ENCODE measurements around the gene PIEZO2. TPM values are rescaled to one million over a fixed set of nuclear protein-coding genes. Genes with fewer than 3 reads are reported as not detected.

The PIEZO2 gene
- polyA plus RNA-seq, 1 donor (not counting 4 experiments of a cell fraction or from before 2014, with no cell fraction given) = not detected

- Histone ChIP-seq H4K20me1 (ENCODE audit: control insufficient read depth, extremely low read depth, insufficient read depth, low read length) (no peaks in the 10 kb centered on the region), H3K9me3 (ENCODE audit: control insufficient read depth, low read depth, low read length) (no peaks in the 10 kb centered on the region), H3K36me3 (ENCODE audit: control insufficient read depth in 2 of 2, extremely low read depth in 1 of 2, insufficient read depth in 2 of 2, low read length in 2 of 2) (no peaks in the 10 kb centered on the region), H3K9me1 (ENCODE audit: control insufficient read depth, extremely low read depth, insufficient read depth, low read length) (no peaks in the 10 kb centered on the region), H3K27me3 (ENCODE audit: control insufficient read depth, extremely low read depth, insufficient read depth, low read length) (no peaks in the 10 kb centered on the region), H3K27ac (ENCODE audit: control insufficient read depth, insufficient read depth, low read length) (no peak overlapping the region), H2AFZ (ENCODE audit: control insufficient read depth, low read length) (no peak overlapping the region), H3K79me2 (ENCODE audit: control insufficient read depth, insufficient read depth, low read length) (no peaks in the 10 kb centered on the region), H3K4me3 (ENCODE audit: control insufficient read depth in 2 of 3, extremely low read depth in 1 of 3, insufficient read depth in 2 of 3, low read depth in 1 of 3, low read length in 3 of 3) (no peak overlapping the region), H3K4me2 (ENCODE audit: control insufficient read depth, extremely low read depth, insufficient read depth, low read depth, low read length) (no peak overlapping the region), H3K9ac (ENCODE audit: control insufficient read depth, extremely low read depth, insufficient read depth, low read length) (no peak overlapping the region), H3K4me1 (ENCODE audit: control insufficient read depth, extremely low read depth, insufficient read depth, low read length) (no peaks in the 10 kb centered on the region)
- FAIRE-seq = no peak
- TF ChIP-seq EZH2 (IDR thresholded peaks at IDR 0.05; ENCODE audit: low read length) = no peak
- TF ChIP-seq CTCF (optimal IDR thresholded peaks at IDR 0.05 in 1 of 3, IDR thresholded peaks at IDR 0.05 in 1 of 3, conservative IDR thresholded peaks at IDR 0.05 in 1 of 3; ENCODE audit: extremely low read depth in 1 of 3, insufficient read depth in 2 of 3, low read length in 3 of 3) = no peak
- dilution Hi-C loops (cut with MboI; ENCODE audit: extremely low pct_ligation_motif_present, low sequenced_read_pairs) = no loop called here
- DNase-seq (ENCODE audit: low read depth, low spot score) = no peak
Observed at GRCh38 chr18:11119550-11119949, 29.8 kb downstream of the PIEZO2 start.

DNA sequence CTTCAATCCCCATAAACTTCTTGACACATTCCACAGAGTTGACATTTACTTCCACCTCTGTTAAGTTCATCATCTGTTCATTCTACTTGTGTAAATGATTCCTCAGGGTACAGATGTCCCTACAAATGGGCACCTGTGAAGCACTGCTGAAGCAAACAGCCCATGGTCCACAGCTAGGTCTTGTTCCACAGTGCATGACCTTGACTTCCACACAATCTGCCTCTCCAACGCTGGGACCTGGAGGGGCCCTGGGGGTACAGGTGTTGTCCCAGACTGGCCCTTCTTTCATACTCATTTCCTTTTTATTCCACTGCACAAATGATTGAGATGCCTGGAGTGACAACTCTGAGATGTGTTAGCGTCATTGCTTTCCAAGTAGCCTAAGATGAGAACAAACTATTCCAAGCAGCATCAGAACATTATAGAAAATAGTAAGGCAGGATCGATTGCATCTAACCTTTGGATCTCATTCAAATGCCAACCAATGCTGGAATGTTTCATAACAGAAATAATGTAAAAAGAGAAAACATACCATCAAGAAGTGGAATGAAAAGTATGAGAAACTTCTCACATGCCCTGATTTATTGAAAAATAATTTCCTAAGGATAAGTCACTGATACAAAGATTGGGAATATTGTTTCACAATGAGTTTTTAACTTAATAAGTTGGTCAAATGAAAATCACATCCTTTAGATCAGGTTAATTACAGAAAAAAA, 31.2 kb downstream of the PIEZO2 start:
- no peak overlapping the region for H3K27ac ChIP-seq (ENCODE audit: control insufficient read depth, insufficient read depth, low read length)
- no peaks in the 10 kb centered on the region for H3K4me1 ChIP-seq (ENCODE audit: control insufficient read depth, extremely low read depth, insufficient read depth, low read length)
- no peaks in the 10 kb centered on the region for H3K27me3 ChIP-seq (ENCODE audit: control insufficient read depth, extremely low read depth, insufficient read depth, low read length)
- TF ChIP-seq CTCF (optimal IDR thresholded peaks at IDR 0.05 in 1 of 3, IDR thresholded peaks at IDR 0.05 in 1 of 3, conservative IDR thresholded peaks at IDR 0.05 in 1 of 3; ENCODE audit: extremely low read depth in 1 of 3, insufficient read depth in 2 of 3, low read length in 3 of 3) (no peak), EZH2 (IDR thresholded peaks at IDR 0.05; ENCODE audit: low read length) (no peak)
- no peaks in the 10 kb centered on the region for H3K79me2 ChIP-seq (ENCODE audit: control insufficient read depth, insufficient read depth, low read length)
- no peaks in the 10 kb centered on the region for H3K36me3 ChIP-seq (ENCODE audit: control insufficient read depth in 2 of 2, extremely low read depth in 1 of 2, insufficient read depth in 2 of 2, low read length in 2 of 2)
- no peaks in the 10 kb centered on the region for H3K9me1 ChIP-seq (ENCODE audit: control insufficient read depth, extremely low read depth, insufficient read depth, low read length)
- no peak for FAIRE-seq
- dilution Hi-C loops (cut with MboI; ENCODE audit: extremely low pct_ligation_motif_present, low sequenced_read_pairs) = no loop called here
- H2AFZ ChIP-seq (ENCODE audit: control insufficient read depth, low read length) = no peak overlapping the region
- no peak overlapping the region for H3K4me2 ChIP-seq (ENCODE audit: control insufficient read depth, extremely low read depth, insufficient read depth, low read depth, low read length)
- H3K9me3 ChIP-seq (ENCODE audit: control insufficient read depth, low read depth, low read length) = no peaks in the 10 kb centered on the region
- no peak for DNase-seq (ENCODE audit: low read depth, low spot score)
- no peak overlapping the region for H3K4me3 ChIP-seq (ENCODE audit: control insufficient read depth in 2 of 3, extremely low read depth in 1 of 3, insufficient read depth in 2 of 3, low read depth in 1 of 3, low read length in 3 of 3)
- no peak overlapping the region for H3K9ac ChIP-seq (ENCODE audit: control insufficient read depth, extremely low read depth, insufficient read depth, low read length)
- no peaks in the 10 kb centered on the region for H4K20me1 ChIP-seq (ENCODE audit: control insufficient read depth, extremely low read depth, insufficient read depth, low read length)

Measured in keratinocyte (primary cell).